ENCODE results near the gene SLC66A3. TPM values are rescaled to one million over a fixed set of nuclear protein-coding genes. Genes with fewer than 3 reads are reported as not detected.
A peak's percentile ranks its signal among the peaks of the same experiment; 100 is the strongest.
"Not testable (repeated sequence)": the region's sequence is repeated elsewhere in the genome, so short reads cannot be mapped to it uniquely, and the experiment has no call there.

SLC66A3 gene
- total and polyA plus RNA-seq, 8 donors = 12.1 to 55.1 (median 22.9) TPM; not detected in 1

DNA sequence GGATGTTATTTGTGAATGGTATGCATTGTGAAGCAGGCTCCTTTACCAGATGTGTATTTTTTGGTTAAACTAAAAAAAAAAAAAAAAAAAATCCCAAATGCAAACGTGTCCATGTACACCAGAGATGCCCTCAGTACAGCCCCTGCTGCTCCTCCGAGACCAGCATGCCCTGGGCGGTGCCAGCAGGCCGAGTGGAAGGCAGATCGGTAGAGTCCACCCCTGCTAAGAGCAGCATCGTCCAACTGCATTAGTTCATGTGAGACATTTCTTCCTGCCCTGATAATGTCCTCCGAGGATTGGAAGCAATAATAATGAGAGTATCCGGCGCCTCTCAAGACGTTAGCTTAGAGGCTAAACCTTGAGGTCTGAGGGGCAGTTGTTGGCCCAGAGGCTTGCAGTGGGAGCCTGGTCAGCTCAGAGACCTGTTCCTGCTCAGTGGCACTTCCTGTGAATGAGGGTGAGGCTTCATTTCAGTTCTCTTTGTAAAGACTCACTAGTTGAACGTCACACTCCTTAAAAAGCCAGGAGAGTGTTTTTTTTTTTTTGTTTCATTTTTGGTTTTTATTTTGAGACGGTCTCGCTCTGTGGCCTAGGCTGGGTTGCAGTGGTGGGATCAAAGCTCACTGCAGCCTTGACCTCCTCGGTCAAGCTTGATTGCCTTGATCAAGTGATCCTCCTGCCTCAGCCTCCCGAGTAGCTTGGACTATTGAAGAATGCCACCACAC, 5.6 kb downstream of the SLC66A3 start:
- peaks cover 0 to 28% (median 17%) of the 10 kb centered on the region in 4 donors for H3K36me3 ChIP-seq
- DNase-seq = no peak
- TF ChIP-seq, protein P1, sequence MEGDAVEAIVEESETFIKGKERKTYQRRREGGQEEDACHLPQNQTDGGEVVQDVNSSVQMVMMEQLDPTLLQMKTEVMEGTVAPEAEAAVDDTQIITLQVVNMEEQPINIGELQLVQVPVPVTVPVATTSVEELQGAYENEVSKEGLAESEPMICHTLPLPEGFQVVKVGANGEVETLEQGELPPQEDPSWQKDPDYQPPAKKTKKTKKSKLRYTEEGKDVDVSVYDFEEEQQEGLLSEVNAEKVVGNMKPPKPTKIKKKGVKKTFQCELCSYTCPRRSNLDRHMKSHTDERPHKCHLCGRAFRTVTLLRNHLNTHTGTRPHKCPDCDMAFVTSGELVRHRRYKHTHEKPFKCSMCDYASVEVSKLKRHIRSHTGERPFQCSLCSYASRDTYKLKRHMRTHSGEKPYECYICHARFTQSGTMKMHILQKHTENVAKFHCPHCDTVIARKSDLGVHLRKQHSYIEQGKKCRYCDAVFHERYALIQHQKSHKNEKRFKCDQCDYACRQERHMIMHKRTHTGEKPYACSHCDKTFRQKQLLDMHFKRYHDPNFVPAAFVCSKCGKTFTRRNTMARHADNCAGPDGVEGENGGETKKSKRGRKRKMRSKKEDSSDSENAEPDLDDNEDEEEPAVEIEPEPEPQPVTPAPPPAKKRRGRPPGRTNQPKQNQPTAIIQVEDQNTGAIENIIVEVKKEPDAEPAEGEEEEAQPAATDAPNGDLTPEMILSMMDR (IDR thresholded peaks at IDR 0.05) = no peak
- peak in 1 of 3 donors; percentile 12 for TF ChIP-seq POLR2AphosphoS5 (IDR thresholded peaks at IDR 0.05)
- TF ChIP-seq POLR2A (IDR thresholded peaks at IDR 0.05) = no peak
- H3K27me3 ChIP-seq = no peaks in the 10 kb centered on the region
- peaks cover 9 to 22% (median 15%) of the 10 kb centered on the region in 4 donors for H3K4me1 ChIP-seq
- peak overlapping the region in 1 of 5 donors; percentile 51 for H3K27ac ChIP-seq
- intact Hi-C loops (cut with DNase I; ENCODE audit: low total_unique reads) = no loop called here
- 74 to 86% (median 81%) methylated on average over 15 of the region's 15 CpGs for WGBS, 5 donors
- no peaks in the 10 kb centered on the region for H3K9me3 ChIP-seq
- no peak overlapping the region for H3K4me3 ChIP-seq

DNA sequence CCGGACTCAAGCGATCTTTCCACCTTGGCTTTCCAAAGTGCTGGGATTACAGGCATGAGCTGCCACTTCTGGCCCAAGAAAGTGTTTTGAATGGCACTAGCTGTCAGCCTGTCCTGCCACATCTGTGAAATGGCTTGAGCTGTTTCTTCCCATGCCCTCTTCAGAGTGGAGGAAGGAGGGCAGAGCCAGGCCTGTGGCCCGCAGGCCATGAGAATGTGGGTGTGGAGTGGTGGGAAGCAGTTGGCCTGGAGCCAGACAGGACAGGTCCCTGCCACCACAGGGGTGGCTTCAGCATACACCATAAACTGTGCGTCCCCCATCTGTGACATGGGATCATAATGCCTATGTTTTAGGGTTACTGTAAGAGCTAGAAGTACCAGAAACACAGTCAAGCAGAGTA, 6.5 kb downstream of the SLC66A3 start:
- Histone ChIP-seq H3K4me3 (no peak overlapping the region), H3K27me3 (no peaks in the 10 kb centered on the region), H3K9me3 (no peaks in the 10 kb centered on the region), H3K4me1 (peaks cover 0 to 14% (median 7%) of the 10 kb centered on the region in 4 donors), H3K27ac (no peak overlapping the region), H3K36me3 (peaks cover 0 to 28% (median 17%) of the 10 kb centered on the region in 4 donors)
- WGBS, 5 donors = 97 to 100% (median 98%) methylated on average over 3 to 4 of the region's 4 CpGs
- TF ChIP-seq POLR2A (IDR thresholded peaks at IDR 0.05) (no peak), EP300 (IDR thresholded peaks at IDR 0.05) (no peak), POLR2AphosphoS5 (IDR thresholded peaks at IDR 0.05) (no peak)
- TF ChIP-seq, protein P1 (IDR thresholded peaks at IDR 0.05) = no peak
- no peak for DNase-seq
- intact Hi-C loops (cut with DNase I; ENCODE audit: low total_unique reads) = no loop called here

DNA sequence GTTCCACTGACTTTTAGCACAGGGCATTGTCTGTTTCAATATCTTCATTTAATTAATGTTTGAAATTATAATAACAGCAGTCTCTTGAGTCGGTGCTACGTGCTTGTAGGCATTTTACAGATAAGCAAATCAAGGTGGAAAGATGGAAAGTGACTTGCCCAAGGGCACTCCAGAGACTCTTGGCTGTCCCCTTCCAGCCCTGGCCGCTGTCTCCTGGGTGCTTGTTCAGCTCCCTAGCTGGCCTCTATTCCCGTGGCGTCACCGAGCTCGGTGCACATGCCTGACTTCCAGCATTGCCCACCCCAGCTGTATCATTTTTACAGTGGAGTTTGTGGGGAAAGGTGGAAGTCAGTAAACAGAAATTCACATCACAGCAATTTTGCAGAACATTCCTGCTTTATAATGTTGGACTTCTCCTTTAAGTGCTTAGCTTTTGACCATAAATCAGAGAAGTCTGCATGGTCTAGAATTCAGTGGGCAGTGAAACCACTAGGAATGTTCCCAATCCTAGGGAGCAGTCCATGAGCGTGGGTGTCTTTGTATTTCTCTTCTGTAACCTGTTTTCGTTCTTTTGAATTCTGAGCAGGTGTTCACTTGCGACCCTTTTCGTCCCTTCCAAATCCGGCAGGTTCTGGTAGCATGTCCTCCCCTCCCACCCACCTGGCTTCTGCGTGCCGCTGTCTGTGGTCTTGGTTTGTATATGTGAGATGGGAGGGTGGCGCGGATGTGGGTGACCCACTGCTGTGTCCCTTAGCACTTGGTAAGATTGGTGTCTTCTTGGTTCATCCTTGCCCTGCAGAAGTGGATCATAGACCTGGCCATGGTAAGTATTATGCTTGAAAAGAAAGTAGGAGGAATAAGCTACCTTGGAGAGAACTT, 8.4 kb downstream of the SLC66A3 start:
- H3K4me1 ChIP-seq = no peaks in the 10 kb centered on the region
- peaks cover 0 to 28% (median 17%) of the 10 kb centered on the region in 4 donors for H3K36me3 ChIP-seq
- intact Hi-C loops (cut with DNase I; ENCODE audit: low total_unique reads) = no loop called here
- no peak overlapping the region for H3K27ac ChIP-seq
- no peak overlapping the region for H3K4me3 ChIP-seq
- DNase-seq = no peak
- H3K9me3 ChIP-seq = no peaks in the 10 kb centered on the region
- H3K27me3 ChIP-seq = no peaks in the 10 kb centered on the region
- no peak for TF ChIP-seq POLR2AphosphoS5 (IDR thresholded peaks at IDR 0.05)
- TF ChIP-seq, protein P1 (IDR thresholded peaks at IDR 0.05) = no peak
- TF ChIP-seq POLR2A (IDR thresholded peaks at IDR 0.05) = no peak
- TF ChIP-seq EP300 (IDR thresholded peaks at IDR 0.05) = no peak
- WGBS, 5 donors = 88 to 94% (median 92%) methylated on average over 16 of the region's 16 CpGs

DNA sequence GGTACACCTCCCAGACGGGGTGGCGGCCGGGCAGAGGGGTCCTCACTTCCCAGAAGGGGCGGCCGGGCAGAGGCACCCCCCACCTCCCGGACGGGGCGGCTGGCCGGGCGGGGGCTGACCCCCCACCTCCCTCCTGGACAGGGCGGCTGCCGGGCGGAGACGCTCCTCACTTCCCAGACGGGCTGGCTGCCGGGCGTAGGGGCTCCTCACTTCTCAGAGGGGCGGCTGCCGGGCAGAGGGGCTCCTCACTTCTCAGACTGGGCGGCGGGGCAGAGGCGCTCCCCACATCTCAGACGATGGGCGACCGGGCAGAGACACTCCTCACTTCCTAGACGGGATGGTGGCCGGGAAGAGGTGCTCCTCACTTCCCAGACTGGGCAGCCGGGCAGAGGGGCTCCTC, 9.8 kb downstream of the SLC66A3 start:
- WGBS, 5 donors = 94 to 97% (median 95%) methylated on average over 5 to 28 of the region's 28 CpGs
- H3K4me3 ChIP-seq; H3K4me1 ChIP-seq; H3K27ac ChIP-seq; H3K27me3 ChIP-seq; intact Hi-C loops (cut with DNase I; ENCODE audit: low total_unique reads); H3K9me3 ChIP-seq; DNase-seq: not testable (repeated sequence)
- H3K36me3 ChIP-seq = peaks cover 0 to 28% (median 17%) of the 10 kb centered on the region in 4 donors
